Astrocyte (in vitro differentiated cells and primary cell): ENCODE results near the gene GABRE.

Experiments used
- EZH2 ChIP-seq: IDR thresholded peaks from 2 replicates; pipeline ENCODE4 v1.6.1; 2012; ENCODE audit warnings: mild to moderate bottlenecking, low read length, inconsistent platforms; ENCODE audit not compliant: insufficient read depth
- TF ChIP-seq, protein P1 (sequence below): IDR thresholded peaks from 2 replicates; pipeline ENCODE4 v1.5.1; 2011; ENCODE audit warnings: low read depth, mild to moderate bottlenecking, inconsistent platforms, low read length, moderate library complexity; ENCODE audit not compliant: insufficient read depth

DNA sequence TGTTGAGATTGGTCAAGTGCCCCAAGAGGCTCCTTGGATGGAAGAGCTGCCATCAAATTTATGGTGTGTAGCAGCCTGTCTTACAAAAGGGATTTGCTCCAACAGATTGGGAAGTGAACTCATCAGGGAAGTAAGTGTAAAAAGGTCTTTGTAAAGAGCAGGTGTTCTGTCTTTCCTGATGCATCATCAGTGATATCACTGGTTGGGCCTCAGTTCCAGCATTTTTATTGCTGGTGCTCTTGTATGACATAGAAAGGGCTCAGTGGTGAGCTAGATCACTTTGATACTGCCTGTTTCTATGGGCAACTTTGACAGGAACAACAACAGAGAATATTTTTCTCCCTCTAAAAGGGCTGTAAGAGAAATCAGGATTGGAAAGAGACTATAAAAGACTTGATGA lies 8.7 kb upstream of the GABRE start:
- TF ChIP-seq, protein P1, sequence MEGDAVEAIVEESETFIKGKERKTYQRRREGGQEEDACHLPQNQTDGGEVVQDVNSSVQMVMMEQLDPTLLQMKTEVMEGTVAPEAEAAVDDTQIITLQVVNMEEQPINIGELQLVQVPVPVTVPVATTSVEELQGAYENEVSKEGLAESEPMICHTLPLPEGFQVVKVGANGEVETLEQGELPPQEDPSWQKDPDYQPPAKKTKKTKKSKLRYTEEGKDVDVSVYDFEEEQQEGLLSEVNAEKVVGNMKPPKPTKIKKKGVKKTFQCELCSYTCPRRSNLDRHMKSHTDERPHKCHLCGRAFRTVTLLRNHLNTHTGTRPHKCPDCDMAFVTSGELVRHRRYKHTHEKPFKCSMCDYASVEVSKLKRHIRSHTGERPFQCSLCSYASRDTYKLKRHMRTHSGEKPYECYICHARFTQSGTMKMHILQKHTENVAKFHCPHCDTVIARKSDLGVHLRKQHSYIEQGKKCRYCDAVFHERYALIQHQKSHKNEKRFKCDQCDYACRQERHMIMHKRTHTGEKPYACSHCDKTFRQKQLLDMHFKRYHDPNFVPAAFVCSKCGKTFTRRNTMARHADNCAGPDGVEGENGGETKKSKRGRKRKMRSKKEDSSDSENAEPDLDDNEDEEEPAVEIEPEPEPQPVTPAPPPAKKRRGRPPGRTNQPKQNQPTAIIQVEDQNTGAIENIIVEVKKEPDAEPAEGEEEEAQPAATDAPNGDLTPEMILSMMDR, result no peak
- no peak for TF ChIP-seq EZH2
